ENCODE results near the gene TADA2B.

Gene TADA2B, protein sequence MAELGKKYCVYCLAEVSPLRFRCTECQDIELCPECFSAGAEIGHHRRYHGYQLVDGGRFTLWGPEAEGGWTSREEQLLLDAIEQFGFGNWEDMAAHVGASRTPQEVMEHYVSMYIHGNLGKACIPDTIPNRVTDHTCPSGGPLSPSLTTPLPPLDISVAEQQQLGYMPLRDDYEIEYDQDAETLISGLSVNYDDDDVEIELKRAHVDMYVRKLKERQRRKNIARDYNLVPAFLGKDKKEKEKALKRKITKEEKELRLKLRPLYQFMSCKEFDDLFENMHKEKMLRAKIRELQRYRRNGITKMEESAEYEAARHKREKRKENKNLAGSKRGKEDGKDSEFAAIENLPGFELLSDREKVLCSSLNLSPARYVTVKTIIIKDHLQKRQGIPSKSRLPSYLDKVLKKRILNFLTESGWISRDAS
- 71.9 reads per million, percentile 76 among the genes with 10 or more reads in this experiment for total RNA-seq

DNA sequence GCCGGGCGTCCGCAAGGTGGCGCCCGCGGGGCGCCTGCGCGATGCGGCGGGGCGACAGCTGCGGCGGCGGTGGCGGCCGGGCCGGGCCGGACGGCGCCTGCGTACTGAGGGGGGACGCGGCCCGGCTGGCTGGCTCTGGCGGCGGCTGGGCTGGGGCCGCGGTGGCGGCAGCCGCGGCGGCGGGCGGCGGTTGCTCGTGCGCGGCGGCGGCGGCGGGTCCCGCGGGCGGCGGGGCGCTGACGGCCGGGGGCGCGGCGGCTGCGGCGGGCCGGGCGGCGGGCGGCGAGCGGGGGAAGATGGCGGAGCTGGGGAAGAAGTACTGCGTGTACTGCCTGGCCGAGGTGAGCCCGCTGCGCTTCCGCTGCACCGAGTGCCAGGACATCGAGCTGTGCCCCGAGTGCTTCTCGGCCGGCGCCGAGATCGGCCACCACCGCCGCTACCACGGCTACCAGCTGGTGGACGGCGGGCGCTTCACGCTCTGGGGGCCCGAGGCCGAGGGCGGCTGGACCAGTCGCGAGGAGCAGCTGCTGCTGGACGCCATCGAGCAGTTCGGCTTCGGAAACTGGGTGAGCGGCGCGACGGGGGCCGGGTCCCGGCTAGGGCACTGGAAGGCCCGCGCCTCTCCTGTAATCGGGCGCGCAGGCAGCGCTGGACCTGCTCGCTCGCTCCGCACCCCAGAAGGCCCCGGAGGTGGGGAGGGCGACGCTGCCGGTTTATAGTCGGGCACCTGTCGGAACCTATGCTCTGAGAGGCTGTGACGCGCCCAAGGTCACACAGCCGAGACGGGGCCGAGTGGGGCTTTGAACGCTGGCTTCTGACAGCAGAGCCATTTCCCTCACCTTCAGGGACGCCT lies at the start of gene TADA2B:
Gene TADA2B, plus strand, starts transcription at position 89 of the 853 bp plus-strand sequence. Its CDS starts 208 bp downstream, at position 297.
- DNase-seq: peak; percentile 44

GRCh38 chr4:6996481-6996880 lies 46.7 kb upstream of the TADA2B start:
- no peak for DNase-seq

- no peak for DNase-seq
Measured at GRCh38 chr4:6999172-7000086, 43.7 kb upstream of the TADA2B start.

GRCh38 chr4:7000421-7001176 lies 42.6 kb upstream of the TADA2B start:
- no peak for DNase-seq

DNA sequence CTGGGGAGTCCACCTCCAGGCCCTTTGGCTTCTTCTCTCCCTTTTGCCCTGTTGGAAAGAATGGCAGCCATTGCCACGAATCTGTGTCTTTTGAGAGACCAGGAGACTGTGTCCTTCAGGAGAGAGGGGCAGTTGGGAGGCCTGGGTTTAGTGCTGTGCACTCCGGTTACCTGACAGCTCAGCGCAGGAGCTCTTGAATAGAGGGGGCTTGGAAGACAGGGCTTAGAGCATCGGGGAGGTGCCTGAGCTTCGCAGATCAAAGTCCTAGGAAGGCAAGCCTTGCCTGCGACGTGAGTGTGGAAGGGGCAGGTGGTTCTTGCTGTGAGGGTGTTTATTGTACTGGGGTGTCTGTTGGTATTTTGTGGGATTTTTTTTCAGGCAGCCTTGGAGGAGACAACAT lies 41.9 kb upstream of the TADA2B start:
- DNase-seq: no peak

DNA sequence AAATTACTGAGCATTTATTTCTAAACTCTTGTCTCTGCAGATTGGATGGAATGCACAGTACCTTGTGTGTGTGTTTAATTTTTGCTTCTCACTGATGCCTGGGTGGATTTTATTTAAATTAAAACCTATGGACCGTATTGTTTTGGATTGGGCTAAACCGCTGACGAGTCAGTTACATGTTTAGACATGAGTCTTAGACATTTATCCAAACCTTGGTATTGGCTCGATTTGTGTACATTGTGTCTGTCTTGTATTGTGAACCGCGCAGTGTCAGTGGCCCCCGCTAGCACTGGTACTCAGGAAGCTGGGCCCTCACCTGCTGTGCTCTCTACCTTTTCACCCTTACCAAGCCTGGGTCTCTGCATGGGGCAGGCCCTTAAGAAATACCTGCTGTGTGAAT lies 40.8 kb upstream of the TADA2B start:
- DNase-seq: no peak

DNA sequence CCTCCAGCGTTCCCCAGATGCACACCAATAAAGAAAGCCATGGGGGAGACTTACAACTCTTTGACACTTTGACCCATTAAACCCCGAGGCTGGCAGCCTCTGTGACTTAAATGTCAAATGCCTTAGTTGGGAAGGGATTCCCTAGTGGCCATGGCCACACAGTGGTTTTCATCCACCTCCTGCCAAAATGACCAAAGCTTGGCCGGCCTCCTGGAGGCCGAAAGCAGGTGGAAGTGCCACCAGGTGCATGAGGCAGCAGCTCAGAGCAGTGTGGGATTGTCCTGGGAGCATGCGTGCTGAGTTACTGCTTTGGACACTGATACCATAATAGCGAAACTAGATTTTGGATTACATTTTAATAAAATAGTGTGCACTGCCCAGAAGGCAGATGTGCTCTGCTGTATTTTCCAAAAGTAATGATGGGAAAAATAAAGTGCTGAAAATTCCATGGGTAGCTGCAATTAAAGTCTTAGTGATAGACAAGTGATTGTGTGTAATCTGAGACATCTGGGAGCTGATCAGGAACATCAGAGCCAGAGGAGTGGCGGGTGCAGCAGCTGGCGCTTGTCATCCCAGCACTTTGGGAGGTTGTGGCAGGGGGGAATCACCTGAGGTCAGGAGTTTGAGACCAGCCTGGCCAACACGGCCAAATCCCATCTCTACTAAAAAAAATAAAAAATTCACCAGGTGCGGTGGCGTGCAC lies 39.8 kb upstream of the TADA2B start:
- no peak for DNase-seq

- no peak for DNase-seq
Measured at GRCh38 chr4:7003879-7004240, 39.3 kb upstream of the TADA2B start.

- no peak for DNase-seq
Measured at GRCh38 chr4:7004331-7004730, 38.8 kb upstream of the TADA2B start.

DNA sequence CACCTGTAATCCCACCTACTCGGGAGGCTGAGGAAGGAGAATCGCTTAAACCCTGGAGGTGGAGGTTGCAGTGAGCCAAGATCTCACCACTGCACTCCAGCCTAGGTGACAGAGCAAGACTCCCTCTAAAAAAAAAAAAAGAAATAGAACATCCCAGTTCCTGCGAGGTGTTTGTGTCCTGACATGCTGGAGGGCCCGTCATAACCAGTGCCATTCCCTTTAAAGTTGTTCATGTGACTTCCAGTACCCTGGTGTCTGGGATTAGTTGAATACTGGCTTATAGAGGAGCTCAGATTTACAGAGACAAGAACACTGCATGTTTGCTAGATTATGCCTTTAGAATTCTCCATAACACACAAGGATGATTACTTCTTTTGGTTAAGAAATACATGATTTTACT lies 37.6 kb upstream of the TADA2B start:
- DNase-seq: no peak

DNA sequence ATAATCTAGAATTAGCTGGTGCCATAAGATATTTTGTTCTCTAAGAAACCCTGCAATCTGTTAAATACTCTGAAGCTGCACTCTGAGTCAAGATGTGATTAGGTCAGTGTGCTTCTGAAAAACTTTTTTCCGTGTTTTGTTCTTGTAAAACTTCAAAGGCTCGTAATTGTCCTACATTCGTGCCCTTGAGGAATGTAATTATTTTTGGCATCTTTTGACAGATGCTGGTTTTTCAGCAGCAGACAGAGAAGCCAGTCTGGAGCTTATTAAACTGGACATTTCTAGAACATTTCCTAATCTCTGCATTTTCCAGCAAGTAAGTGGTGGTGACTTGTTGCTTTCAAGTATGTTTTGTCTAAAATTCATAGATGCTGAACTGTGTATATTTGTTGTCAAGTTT lies 36.8 kb upstream of the TADA2B start:
- no peak for DNase-seq

DNA sequence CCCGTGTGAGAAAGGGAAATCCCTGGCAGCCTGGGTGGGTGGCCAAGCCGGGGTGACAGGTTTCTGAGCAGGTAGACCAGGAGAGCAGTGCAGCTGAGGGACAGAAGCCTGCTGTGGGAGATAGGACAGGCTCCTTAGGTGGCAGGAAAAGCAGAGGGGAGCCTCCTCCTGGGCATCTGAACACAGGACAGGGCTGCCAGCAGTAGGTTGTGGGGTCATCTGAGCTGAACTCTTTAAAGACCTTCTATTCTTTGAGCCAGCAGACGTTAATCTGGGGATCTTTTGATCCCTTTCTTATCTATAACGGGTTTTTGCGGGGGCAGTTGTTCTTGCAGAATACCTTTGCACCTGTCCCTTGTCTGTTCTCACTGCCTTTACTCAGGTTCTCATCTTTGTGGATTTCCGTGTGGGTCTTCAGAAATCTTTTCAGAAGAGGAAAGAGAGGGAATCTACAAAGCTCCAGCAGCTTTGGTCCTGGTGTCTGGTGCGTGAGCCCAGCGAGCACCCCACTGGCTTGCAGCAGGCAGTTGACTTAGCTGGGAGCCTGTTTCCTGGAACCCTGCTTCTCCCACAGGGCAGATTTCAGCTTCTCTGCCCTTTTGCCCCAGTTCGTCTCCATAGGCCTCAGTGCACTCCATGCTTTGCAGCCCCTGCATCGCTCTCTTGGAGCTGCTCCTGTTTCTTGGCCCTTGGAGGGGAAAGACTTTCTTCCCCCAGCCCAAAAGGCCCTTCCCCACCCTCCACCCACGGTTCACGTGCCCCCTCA lies 35.8 kb upstream of the TADA2B start:
- no peak for DNase-seq

GRCh38 chr4:7007944-7008343 lies 35.2 kb upstream of the TADA2B start:
- DNase-seq: no peak

DNA sequence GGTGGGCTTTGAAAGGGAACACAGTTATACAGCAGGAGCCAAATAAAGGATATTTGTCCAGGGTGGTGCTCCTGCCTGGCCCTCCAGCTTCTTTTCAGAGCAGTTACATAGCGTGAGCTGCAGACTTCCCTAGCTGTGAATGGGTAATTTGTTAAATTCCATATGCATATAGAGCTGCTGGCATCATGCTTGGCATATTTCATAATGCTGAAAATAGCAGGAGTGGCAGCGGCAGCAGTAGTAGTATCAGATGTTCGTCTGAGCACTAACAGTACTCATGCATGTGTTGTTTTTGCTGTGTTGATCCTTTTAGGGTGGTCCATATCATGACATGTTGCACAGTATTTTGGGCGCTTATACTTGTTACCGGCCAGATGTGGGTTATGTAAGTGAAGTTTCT lies 33.6 kb upstream of the TADA2B start:
- no peak for DNase-seq

- no peak for DNase-seq
Measured at GRCh38 chr4:7013175-7013574, 30.0 kb upstream of the TADA2B start.

DNA sequence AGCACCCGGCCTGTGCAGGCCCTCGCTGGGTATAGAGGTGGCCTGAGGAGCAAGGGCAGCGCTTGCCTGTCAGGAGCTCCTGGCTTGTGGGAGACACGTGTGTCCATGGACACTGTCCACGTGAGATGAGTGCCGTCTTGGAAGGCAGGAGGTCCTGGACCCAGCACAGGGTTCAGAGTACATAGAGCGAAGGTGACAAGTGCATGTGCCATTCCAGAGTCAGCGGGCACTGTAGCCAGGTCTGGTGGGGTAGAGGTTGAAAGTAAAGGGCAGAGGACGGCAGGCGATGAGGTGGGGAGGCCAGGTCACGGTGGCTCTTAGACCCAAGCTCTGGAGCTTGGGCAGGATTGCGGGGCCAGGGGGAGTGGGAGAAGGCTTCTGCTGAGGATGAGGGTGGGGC lies 28.4 kb upstream of the TADA2B start:
- no peak for DNase-seq

DNA sequence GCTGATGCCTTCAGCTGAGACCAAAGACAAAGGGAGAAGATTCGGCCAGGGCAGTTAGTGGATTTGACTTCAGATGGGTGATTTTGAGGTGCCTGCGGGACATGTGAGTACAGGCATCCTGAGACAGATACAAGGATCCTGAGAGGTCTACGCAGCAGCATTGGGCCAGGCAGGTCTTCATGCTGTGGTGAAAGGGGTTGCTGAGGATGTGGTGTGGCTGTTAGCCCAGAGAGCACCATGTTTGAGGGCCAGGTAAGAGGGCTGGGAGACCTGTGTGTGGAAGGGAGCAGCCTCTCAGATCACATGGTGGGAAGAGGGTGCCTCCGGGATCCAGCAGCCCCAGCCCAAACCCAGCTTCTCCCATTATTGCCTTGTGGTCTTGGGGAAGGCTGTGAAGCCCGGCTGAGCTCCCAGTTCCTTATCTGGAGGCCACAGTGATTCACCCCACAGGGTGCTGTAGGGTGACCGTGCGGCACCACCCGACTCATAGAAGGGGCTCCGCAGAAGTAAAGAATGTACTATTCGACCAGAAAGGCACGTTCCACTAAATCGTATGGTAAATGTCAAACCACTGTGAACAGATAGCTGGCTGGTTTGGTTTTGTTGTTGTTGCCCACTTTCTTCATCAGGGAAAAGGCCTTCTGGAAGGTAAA lies 27.7 kb upstream of the TADA2B start:
- no peak for DNase-seq

GRCh38 chr4:7016086-7016485 lies 27.1 kb upstream of the TADA2B start:
- DNase-seq: no peak

GRCh38 chr4:7016512-7016911 lies 26.7 kb upstream of the TADA2B start:
- DNase-seq: no peak

DNA sequence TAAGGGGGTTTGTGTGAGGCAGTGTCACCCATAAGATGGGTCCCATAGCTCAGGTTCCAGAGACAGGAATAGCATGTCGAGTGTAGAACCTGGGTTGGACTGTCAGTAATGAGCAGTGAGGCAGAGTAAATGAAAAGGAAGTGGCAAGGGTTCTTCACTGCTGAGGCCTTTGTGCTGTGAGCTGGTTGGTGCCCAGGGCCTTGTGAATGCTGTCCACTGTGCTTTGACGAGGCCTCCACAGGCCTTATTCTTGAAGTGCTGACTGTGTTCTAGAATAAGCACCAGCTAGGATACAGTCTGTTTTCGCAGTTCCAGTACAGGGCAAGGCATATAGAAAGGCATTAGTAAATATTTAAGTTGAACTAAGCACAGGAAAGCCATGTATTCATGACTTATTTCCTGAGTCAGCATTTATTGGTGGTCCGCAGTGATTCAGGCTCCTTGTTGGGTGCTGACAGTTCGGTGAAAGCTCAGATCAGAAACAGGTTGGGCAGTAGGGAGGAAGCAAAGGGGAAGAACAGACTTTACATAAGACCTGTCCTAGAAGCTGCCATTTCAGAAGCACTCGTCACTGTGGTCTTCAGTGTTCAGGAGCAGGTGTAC lies 25.6 kb upstream of the TADA2B start:
- DNase-seq: no peak
